Epithelial cell of prostate (primary cell): ENCODE data around the gene MAST2.
A peak's percentile ranks its signal among the peaks of the same experiment; 100 is the strongest.
"Not testable (repeated sequence)": the region's sequence is repeated elsewhere in the genome, so short reads cannot be mapped to it uniquely, and the experiment has no call there.

ENCODE experiments used
- DNase-seq: peaks from one replicate; pipeline ENCODE4 v3.0.0-alpha.2; 2011; ENCODE audit warnings: low read depth, low spot score
- H3K27ac ChIP-seq: fragments of 450-650 bp; 2 replicates; pipeline ENCODE4 v1.5.1; 2017; ENCODE audit warnings: mild to moderate bottlenecking

The MAST2 gene

GRCh38 chr1:46041974-46042373 is 238.6 kb downstream of the MAST2 start:
- no peak for DNase-seq
- H3K27ac ChIP-seq, result no peak overlapping the region

GRCh38 chr1:46043458-46044017 is 240.1 kb downstream of the MAST2 start:
- H3K27ac ChIP-seq, result no peak overlapping the region
- no peak for DNase-seq

- no peak overlapping the region for H3K27ac ChIP-seq
- DNase-seq, result no peak
Measured at GRCh38 chr1:46044116-46044515, 240.7 kb downstream of the MAST2 start.

GRCh38 chr1:46053734-46054133 is 250.3 kb downstream of the MAST2 start:
- H3K27ac ChIP-seq, result no peak overlapping the region
- DNase-seq, result no peak

- H3K27ac ChIP-seq, result no peak overlapping the region
- DNase-seq, result no peak
Measured at GRCh38 chr1:46056325-46056724, 252.9 kb downstream of the MAST2 start.

- not testable (repeated sequence) for DNase-seq, H3K27ac ChIP-seq
Measured at GRCh38 chr1:46057215-46057614, 253.8 kb downstream of the MAST2 start.

- no peak for DNase-seq
- H3K27ac ChIP-seq, result no peak overlapping the region
Measured at GRCh38 chr1:46057781-46058180, 254.4 kb downstream of the MAST2 start.

- H3K27ac ChIP-seq, result no peak overlapping the region
- DNase-seq, result no peak
Measured at GRCh38 chr1:46058936-46059335, 255.5 kb downstream of the MAST2 start.

GRCh38 chr1:46061146-46061545 is 257.7 kb downstream of the MAST2 start:
- no peak for DNase-seq
- no peak overlapping the region for H3K27ac ChIP-seq

- DNase-seq, result no peak
- no peak overlapping the region for H3K27ac ChIP-seq
Measured at GRCh38 chr1:46062651-46063319, 259.4 kb downstream of the MAST2 start.

GRCh38 chr1:46064708-46065107 is 261.3 kb downstream of the MAST2 start:
- DNase-seq, result no peak
- H3K27ac ChIP-seq, result no peak overlapping the region

- DNase-seq, result no peak
- no peak overlapping the region for H3K27ac ChIP-seq
Measured at GRCh38 chr1:46065405-46065804, 262.0 kb downstream of the MAST2 start.

- DNase-seq, result no peak
- no peak overlapping the region for H3K27ac ChIP-seq
Measured at GRCh38 chr1:46067652-46068051, 264.2 kb downstream of the MAST2 start.

GRCh38 chr1:46068525-46068924 is 265.1 kb downstream of the MAST2 start:
- no peak overlapping the region for H3K27ac ChIP-seq
- DNase-seq, result no peak

- no peak for DNase-seq
- no peak overlapping the region for H3K27ac ChIP-seq
Measured at GRCh38 chr1:46070164-46070814, 266.9 kb downstream of the MAST2 start.

- no peak overlapping the region for H3K27ac ChIP-seq
Measured at GRCh38 chr1:46072975-46073374, 269.6 kb downstream of the MAST2 start.

GRCh38 chr1:46076343-46076742 is 272.9 kb downstream of the MAST2 start:
- H3K27ac ChIP-seq, result no peak overlapping the region
- DNase-seq, result no peak

More at GRCh38 chr1:46072975-46073374, 269.6 kb downstream of the MAST2 start:
- no peak for DNase-seq

- no peak for DNase-seq
- peak overlapping the region; percentile 6 for H3K27ac ChIP-seq
Measured at GRCh38 chr1:46077644-46078043, 274.2 kb downstream of the MAST2 start.

- no peak for DNase-seq
- H3K27ac ChIP-seq, result no peak overlapping the region
Measured at GRCh38 chr1:46080257-46080656, 276.8 kb downstream of the MAST2 start.

GRCh38 chr1:46081206-46081605 is 277.8 kb downstream of the MAST2 start:
- no peak for DNase-seq
- H3K27ac ChIP-seq, result no peak overlapping the region

- no peak for DNase-seq
- H3K27ac ChIP-seq, result no peak overlapping the region
Measured at GRCh38 chr1:46081619-46082018, 278.2 kb downstream of the MAST2 start.

- DNase-seq, result no peak
- H3K27ac ChIP-seq, result peak overlapping the region; percentile 85
Measured at GRCh38 chr1:46083579-46083978, 280.2 kb downstream of the MAST2 start.
